Activated naive CD4-positive, alpha-beta T cell treated with anti-CD3 and anti-CD28 coated beads, Interleukin-2, amount 50 U/mL, for 16 hours (primary cell): ENCODE data around the gene SLC44A2.

Experiments used
- DNase-seq: peaks from one replicate; pipeline ENCODE4 v3.0.0-alpha.2; 2020

The SLC44A2 gene

GRCh38 chr19:10683582-10683981, 58.2 kb downstream of the SLC44A2 start:
- no peak for DNase-seq

- DNase-seq = no peak
These were observed 59.9 kb downstream of the SLC44A2 start for GRCh38 chr19:10685210-10685609.

DNA sequence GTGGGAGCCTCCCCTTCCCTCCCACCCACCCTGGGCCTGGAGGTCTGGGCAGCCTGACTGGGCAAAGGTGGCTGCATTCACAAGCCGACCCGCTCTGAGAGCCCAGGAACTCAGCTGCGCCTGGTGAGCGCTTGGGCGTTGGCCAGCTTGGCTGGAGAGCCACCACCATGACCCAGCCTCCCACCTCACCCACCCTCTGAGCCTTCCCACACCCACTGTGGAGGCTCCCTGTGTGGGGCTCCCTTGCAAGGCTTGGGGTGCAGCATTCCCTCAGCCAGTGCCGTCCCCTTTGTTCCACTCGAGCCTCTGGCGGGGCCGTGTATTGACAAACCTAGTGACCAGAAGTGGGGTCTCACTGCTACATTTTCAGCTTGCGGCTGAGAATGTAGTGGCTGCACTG, 60.8 kb downstream of the SLC44A2 start:
- no peak for DNase-seq

- no peak for DNase-seq
These were observed 61.5 kb downstream of the SLC44A2 start for GRCh38 chr19:10686661-10687517.

- DNase-seq = no peak
These were observed 62.4 kb downstream of the SLC44A2 start for GRCh38 chr19:10687518-10688288.

GRCh38 chr19:10688545-10689280, 63.4 kb downstream of the SLC44A2 start:
- no peak for DNase-seq

DNA sequence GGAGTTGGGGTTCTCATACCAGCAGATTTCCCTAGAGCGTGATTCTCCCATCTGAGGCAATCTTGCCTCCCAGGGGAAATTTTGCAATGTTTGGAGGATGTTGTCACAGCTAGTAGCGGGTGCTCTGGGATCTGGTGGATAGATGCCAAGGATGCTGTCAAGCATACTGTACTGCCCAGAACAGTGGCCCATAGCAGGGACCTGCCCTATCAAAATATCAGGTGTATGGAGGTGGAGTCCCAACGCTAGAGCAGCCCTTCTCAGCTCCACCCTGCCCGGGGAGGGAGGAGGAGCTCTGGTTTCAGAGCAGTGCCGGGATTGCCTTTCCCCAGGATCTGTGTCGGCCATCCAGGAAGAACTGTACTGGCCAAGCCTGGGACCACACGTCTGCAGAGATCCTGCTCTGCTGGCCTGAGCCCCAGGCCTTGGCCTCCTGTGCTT, 65.0 kb downstream of the SLC44A2 start:
- no peak for DNase-seq

- no peak for DNase-seq
These were observed 66.0 kb downstream of the SLC44A2 start for GRCh38 chr19:10691178-10691881.

DNA sequence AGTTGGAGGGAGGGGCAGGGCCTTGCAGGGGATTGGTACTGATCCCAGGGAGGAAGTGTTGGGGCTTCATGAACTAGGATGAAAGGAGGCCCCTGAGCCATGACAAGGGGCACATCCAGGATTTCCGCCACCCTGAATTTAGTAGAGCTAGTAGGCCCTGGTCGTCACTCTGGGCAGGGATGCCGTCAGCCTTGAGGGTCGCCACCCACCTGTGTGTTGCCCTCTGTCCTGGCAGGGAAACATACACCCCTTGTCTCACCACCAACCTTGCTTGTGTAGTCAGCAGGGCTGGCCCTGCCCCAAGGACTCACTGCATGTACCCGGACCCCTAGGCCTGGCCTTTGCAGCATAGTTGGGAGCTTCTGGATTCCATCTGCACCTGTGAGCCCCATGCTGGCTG, 66.5 kb downstream of the SLC44A2 start:
- DNase-seq = no peak

GRCh38 chr19:10692673-10693264, 67.4 kb downstream of the SLC44A2 start:
- DNase-seq = no peak
